Activated naive CD8-positive, alpha-beta T cell (primary cell): ENCODE results near the gene SLC5A3.

ENCODE experiments used
- H3K27ac Mint-ChIP-seq: one replicate; pipeline ENCODE4 v1.8.0; 2021; ENCODE audit warnings: mixed read lengths
- H3K27me3 Mint-ChIP-seq: one replicate; pipeline ENCODE4 v1.8.0; 2021; ENCODE audit warnings: mixed read lengths
- H3K36me3 Mint-ChIP-seq: one replicate; pipeline ENCODE4 v1.8.0; 2021; ENCODE audit warnings: mixed read lengths
- H3K4me1 Mint-ChIP-seq: one replicate; pipeline ENCODE4 v1.8.0; 2021; ENCODE audit warnings: low read depth, mixed read lengths
- H3K4me3 Mint-ChIP-seq: one replicate; pipeline ENCODE4 v1.8.0; 2021; ENCODE audit warnings: mild to moderate bottlenecking, mixed read lengths
- H3K9me3 Mint-ChIP-seq: one replicate; pipeline ENCODE4 v1.8.0; 2021; ENCODE audit warnings: low read depth, mixed read lengths

Gene SLC5A3

GRCh38 chr21:34077888-34078287, 4.5 kb downstream of the SLC5A3 start:
- peak overlapping the region; percentile 75 for H3K4me3 Mint-ChIP-seq
- H3K4me1 Mint-ChIP-seq: peaks cover 49% of the 10 kb centered on the region
- peak overlapping the region; percentile 87 for H3K27ac Mint-ChIP-seq
- no peaks in the 10 kb centered on the region for H3K9me3 Mint-ChIP-seq
- peaks cover 36% of the 10 kb centered on the region for H3K36me3 Mint-ChIP-seq
- H3K27me3 Mint-ChIP-seq: no peaks in the 10 kb centered on the region

GRCh38 chr21:34078915-34079314, 5.5 kb downstream of the SLC5A3 start:
- Mint-ChIP-seq H3K4me1 (peaks cover 49% of the 10 kb centered on the region), H3K27me3 (no peaks in the 10 kb centered on the region), H3K9me3 (no peaks in the 10 kb centered on the region), H3K27ac (peak overlapping the region; percentile 87), H3K36me3 (peaks cover 44% of the 10 kb centered on the region), H3K4me3 (peak overlapping the region; percentile 75)

DNA sequence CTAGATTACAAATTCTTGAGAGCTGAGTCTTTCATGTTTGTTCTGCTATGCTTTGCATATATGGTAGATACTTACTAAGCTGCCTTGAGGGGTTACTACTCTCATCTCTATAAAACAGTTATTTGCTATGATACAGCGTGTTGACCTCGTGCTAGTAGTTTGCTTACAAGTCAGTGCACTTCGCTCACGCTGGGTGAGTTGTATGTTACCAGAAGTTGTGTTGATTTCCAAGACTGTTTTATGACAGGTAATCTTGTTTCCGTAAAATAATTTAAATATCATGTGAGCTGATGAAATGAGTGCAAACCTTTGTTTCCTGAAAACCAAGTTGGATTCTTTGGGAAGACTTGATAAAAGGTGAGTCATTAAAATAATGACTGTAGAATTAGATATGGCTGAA, 7.3 kb downstream of the SLC5A3 start:
- Mint-ChIP-seq H3K36me3 (peaks cover 38% of the 10 kb centered on the region), H3K27ac (peak overlapping the region; percentile 74), H3K4me3 (peak overlapping the region; percentile 64)

GRCh38 chr21:34082769-34083168, 9.4 kb downstream of the SLC5A3 start:
- Mint-ChIP-seq H3K4me1 (peaks cover 16% of the 10 kb centered on the region), H3K27ac (peak overlapping the region; percentile 61), H3K36me3 (peaks cover 33% of the 10 kb centered on the region), H3K4me3 (peak overlapping the region; percentile 42), H3K27me3 (no peaks in the 10 kb centered on the region), H3K9me3 (no peaks in the 10 kb centered on the region)

More for the DNA sequence above, 7.3 kb downstream of the SLC5A3 start:
- Mint-ChIP-seq H3K9me3 (no peaks in the 10 kb centered on the region), H3K27me3 (no peaks in the 10 kb centered on the region), H3K4me1 (peaks cover 35% of the 10 kb centered on the region)

GRCh38 chr21:34083357-34083756, 10.0 kb downstream of the SLC5A3 start:
- Mint-ChIP-seq H3K27ac (peak overlapping the region; percentile 65), H3K4me3 (peak overlapping the region; percentile 42), H3K36me3 (peaks cover 33% of the 10 kb centered on the region), H3K4me1 (peaks cover 10% of the 10 kb centered on the region), H3K27me3 (no peaks in the 10 kb centered on the region), H3K9me3 (no peaks in the 10 kb centered on the region)

DNA sequence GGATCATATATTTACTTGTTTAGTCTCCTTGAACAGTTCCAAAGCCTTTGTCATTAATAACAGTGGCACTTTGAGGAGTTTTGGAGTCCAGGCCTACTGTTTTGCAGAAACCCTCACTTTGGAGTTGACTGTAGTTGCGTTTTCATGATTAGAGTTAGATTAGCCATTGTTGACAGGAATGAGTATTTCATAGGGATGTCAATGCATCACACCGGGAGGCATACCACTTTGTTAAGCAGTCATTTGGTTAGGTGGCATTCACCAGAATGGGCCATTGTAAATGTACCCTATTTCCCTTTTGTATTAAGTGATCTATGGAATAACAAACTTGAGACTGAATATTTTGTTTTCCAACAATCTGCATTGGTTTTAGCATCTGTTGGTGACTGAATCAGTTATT, 11.8 kb downstream of the SLC5A3 start:
- Mint-ChIP-seq H3K36me3 (peaks cover 28% of the 10 kb centered on the region), H3K9me3 (no peaks in the 10 kb centered on the region), H3K4me3 (peak overlapping the region; percentile 48), H3K27ac (peak overlapping the region; percentile 35), H3K27me3 (no peaks in the 10 kb centered on the region), H3K4me1 (peaks cover 10% of the 10 kb centered on the region)

DNA sequence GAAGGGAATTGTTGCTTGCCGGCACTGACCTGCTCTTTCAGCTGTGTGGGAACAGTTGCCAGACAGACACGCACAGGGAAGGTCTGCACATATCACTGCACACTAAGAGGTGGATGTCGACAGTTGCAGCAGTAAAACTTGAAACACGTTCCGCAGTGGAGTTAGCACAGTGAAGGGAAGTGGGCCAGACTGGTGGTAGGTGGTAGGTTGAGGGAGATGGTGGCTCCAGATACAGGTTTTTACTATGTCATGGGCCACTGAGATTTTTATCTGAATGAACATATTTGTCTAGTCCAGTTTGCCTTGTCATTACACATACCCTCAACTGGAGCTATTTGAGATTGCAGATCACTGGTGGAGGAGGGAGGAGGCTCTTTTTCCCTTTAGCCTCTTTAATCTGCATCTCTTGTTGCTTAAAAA, 13.5 kb downstream of the SLC5A3 start:
- Mint-ChIP-seq H3K4me3 (no peak overlapping the region), H3K4me1 (peaks cover 27% of the 10 kb centered on the region), H3K27me3 (no peaks in the 10 kb centered on the region), H3K36me3 (peaks cover 20% of the 10 kb centered on the region), H3K9me3 (no peaks in the 10 kb centered on the region), H3K27ac (no peak overlapping the region)

DNA sequence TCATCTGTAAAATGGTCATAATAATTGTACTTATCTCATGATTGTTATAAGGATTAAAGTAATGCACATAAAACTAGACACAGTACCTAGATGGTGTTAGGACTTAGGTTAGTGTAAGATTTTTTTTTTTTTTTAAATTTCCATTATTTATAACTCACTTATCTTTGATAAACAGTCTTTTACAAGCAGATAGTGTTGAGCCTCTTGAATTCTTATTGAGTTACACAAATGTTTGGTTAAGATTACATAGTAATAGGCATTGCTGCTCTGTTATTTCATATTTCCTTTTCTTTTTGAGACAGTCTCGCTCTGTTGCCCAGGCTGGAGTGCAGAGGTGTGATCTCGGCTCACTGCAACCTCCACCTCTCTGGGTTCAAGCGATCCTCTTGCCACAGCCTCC, 15.4 kb downstream of the SLC5A3 start:
- Mint-ChIP-seq H3K36me3 (peaks cover 10% of the 10 kb centered on the region), H3K9me3 (no peaks in the 10 kb centered on the region), H3K4me1 (peaks cover 44% of the 10 kb centered on the region), H3K27me3 (no peaks in the 10 kb centered on the region), H3K27ac (no peak overlapping the region), H3K4me3 (no peak overlapping the region)

DNA sequence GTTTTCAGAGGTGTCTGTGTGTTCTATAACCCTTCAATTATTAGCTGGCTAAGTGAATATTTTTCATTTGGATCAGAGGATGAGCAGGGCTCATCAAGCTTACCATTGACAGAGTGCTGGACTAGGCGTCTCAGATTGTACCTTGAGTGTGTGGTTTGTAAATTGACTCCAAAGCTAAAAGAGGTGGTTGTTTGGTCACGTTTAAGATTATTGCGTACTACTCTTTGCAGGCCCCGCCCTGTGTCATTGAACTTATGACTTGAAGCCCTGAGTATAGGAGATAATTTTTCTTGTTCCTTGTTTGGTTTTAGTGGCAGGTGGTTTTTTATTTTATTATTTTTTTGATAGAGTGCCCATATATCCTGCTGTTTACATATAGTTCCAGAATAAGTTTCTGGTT, 17.7 kb downstream of the SLC5A3 start:
- Mint-ChIP-seq H3K4me1 (peaks cover 56% of the 10 kb centered on the region), H3K4me3 (peak overlapping the region; percentile 3), H3K27me3 (no peaks in the 10 kb centered on the region), H3K27ac (peak overlapping the region; percentile 64), H3K36me3 (peaks cover 12% of the 10 kb centered on the region), H3K9me3 (no peaks in the 10 kb centered on the region)

- no peaks in the 10 kb centered on the region for H3K27me3 Mint-ChIP-seq
- H3K9me3 Mint-ChIP-seq: no peaks in the 10 kb centered on the region
- peak overlapping the region; percentile 3 for H3K4me3 Mint-ChIP-seq
- peaks cover 58% of the 10 kb centered on the region for H3K4me1 Mint-ChIP-seq
- peak overlapping the region; percentile 64 for H3K27ac Mint-ChIP-seq
- peaks cover 12% of the 10 kb centered on the region for H3K36me3 Mint-ChIP-seq
Observed at GRCh38 chr21:34091607-34092006, 18.2 kb downstream of the SLC5A3 start.

DNA sequence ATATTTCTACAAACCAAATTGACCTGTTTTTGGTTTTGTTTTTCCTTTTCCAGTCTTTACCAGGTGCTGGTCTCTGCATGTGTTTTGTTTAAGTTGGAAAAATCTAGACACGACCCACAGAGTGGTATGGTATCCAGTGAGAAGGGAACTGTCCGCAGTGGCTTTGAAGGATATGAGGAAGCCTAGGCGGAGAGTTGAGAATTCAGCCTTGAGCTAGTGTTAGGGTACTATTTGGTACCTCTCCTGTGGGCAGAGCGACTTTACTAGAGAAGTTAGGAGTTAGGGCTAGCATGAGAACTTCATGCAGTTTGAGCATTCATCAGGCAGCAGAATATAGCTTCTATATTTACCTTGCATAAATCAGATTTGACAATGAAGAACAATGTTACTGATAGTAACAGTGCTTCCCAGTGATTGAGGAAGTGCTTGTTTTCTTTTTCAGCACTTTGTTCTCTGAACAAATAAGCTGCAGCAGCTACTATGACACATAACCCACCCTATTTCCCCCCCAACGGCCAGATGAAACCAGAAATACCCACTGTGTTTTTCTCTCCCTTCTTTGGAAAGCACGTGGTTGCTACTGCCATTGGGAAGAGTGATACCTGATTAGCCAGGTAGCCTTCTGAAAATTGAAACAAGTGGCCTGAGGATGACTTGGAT, 19.0 kb downstream of the SLC5A3 start:
- H3K27me3 Mint-ChIP-seq: no peaks in the 10 kb centered on the region
- peak overlapping the region; percentile 43 for H3K4me3 Mint-ChIP-seq
- H3K9me3 Mint-ChIP-seq: no peaks in the 10 kb centered on the region
- H3K27ac Mint-ChIP-seq: peak overlapping the region; percentile 30
- peaks cover 66% of the 10 kb centered on the region for H3K4me1 Mint-ChIP-seq
- H3K36me3 Mint-ChIP-seq: peaks cover 20% of the 10 kb centered on the region

GRCh38 chr21:34093083-34093482, 19.7 kb downstream of the SLC5A3 start:
- Mint-ChIP-seq H3K27me3 (no peaks in the 10 kb centered on the region), H3K9me3 (no peaks in the 10 kb centered on the region), H3K4me3 (peak overlapping the region; percentile 32), H3K4me1 (peaks cover 73% of the 10 kb centered on the region), H3K27ac (no peak overlapping the region), H3K36me3 (peaks cover 23% of the 10 kb centered on the region)

- Mint-ChIP-seq H3K4me3 (no peak overlapping the region), H3K36me3 (peaks cover 35% of the 10 kb centered on the region), H3K27ac (peak overlapping the region; percentile 28), H3K4me1 (peaks cover 81% of the 10 kb centered on the region), H3K9me3 (no peaks in the 10 kb centered on the region), H3K27me3 (no peaks in the 10 kb centered on the region)
Observed at GRCh38 chr21:34094949-34095348, 21.6 kb downstream of the SLC5A3 start.

DNA sequence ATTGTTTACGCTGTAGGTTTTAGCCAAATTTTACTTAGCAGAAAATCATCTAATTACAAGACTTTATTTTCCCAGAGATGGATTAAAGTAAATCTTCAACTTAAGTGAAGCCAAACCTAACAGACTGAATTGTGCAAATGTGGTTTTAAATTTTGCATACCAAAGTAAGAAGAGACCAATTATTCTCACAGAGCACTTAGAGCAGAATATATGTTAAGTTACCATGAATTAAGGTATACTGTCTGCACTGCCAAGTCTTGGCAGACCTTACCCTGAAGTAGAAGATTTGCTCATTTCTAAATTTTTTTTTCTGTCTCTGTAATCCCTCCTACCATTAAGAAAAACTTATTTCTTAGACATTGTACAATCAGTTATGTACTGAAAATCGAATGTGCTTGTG, 24.1 kb downstream of the SLC5A3 start:
- Mint-ChIP-seq H3K36me3 (peaks cover 44% of the 10 kb centered on the region), H3K4me1 (peaks cover 84% of the 10 kb centered on the region), H3K9me3 (no peaks in the 10 kb centered on the region), H3K27ac (no peak overlapping the region), H3K27me3 (no peaks in the 10 kb centered on the region), H3K4me3 (no peak overlapping the region)

- Mint-ChIP-seq H3K4me3 (no peak overlapping the region), H3K4me1 (peaks cover 87% of the 10 kb centered on the region), H3K27ac (peak overlapping the region; percentile 1), H3K27me3 (no peaks in the 10 kb centered on the region), H3K36me3 (peaks cover 45% of the 10 kb centered on the region), H3K9me3 (no peaks in the 10 kb centered on the region)
Observed at GRCh38 chr21:34100337-34100736, 27.0 kb downstream of the SLC5A3 start.

DNA sequence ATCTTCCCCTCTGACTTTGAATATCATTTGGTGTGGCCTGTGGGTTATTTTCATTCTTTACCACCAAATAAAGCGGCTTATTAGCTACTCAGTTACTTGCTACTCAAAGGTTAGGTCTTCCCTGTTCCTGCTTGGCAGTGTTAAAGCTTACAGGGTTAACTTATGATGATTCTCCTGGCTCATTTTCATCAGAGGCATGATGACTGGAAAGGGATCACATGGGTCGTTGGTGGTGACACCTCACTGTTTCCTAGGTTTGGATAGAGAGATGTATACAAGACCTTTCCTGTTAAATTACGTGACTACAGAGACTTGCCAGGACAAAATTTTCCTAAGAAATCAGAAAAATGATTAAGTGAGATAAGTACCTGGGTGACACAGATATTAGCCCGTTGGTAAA, 27.4 kb downstream of the SLC5A3 start:
- H3K27me3 Mint-ChIP-seq: no peaks in the 10 kb centered on the region
- peaks cover 47% of the 10 kb centered on the region for H3K36me3 Mint-ChIP-seq
- no peaks in the 10 kb centered on the region for H3K9me3 Mint-ChIP-seq
- H3K4me1 Mint-ChIP-seq: peaks cover 89% of the 10 kb centered on the region
- no peak overlapping the region for H3K4me3 Mint-ChIP-seq
- peak overlapping the region; percentile 1 for H3K27ac Mint-ChIP-seq
